ENCODE measurements around the gene CRYAB.

Gene CRYAB, protein sequence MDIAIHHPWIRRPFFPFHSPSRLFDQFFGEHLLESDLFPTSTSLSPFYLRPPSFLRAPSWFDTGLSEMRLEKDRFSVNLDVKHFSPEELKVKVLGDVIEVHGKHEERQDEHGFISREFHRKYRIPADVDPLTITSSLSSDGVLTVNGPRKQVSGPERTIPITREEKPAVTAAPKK

DNA sequence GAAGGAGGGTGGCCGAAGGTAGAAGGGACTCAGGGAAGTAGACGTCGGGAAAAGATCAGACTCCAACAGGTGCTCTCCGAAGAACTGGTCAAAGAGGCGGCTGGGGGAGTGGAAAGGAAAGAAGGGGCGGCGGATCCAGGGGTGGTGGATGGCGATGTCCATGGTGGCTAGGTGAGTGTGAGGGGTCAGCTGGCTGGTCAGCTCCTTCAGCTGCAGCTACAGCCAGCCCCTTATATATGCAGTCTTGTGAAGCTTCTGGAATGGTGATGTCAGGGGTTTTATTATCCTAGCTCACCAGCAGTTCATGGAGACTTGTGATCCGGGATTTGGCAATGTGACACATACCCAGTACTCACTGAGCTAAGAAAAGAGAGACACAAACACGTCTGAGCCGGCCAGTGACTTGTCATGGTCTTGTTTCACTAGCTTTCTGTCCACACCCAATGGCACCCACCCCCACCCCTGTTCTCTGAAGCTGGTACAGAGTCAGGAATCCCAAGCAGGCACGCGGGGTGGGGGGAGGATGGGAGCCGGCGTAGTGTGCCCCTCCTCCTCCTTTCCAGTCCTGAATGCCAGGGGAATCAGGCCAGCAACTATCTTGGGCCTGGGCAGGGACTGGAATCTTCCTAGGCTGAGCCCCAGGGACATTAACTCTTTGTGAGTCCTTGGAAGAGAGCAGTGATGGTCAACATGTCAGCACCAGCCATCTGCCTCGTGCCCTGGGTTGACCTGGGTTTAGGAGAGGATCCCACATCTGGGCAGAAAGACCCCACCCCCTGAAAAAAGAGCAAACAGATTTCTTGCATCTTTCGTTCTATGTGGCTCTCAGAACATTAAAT, at the start of gene CRYAB:
Gene CRYAB, minus strand, starts transcription at position 208 of the 839 bp plus-strand sequence. Its CDS starts 46 bp downstream, at position 162.
- DNase-seq: no peak

DNA sequence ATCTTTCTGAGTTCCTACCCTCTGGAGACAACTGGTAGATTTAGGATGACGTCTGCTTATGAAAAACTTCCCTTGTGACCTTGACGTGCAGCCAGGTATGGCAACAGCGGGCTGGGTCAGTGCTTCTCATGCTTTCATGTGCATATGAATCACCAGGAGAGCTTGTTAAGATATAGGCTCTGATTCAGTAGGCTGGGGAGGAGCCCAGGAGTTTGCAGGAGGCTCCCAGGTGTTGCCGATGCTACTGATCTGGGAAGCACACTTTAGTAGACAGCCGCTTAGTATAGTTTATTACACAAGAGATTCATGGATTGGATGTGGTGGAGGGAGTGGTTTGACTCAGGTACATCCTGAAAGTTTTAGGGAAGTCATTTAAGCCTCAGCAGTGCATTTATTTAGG, 49.3 kb upstream of the CRYAB start:
- DNase-seq: no peak

DNA sequence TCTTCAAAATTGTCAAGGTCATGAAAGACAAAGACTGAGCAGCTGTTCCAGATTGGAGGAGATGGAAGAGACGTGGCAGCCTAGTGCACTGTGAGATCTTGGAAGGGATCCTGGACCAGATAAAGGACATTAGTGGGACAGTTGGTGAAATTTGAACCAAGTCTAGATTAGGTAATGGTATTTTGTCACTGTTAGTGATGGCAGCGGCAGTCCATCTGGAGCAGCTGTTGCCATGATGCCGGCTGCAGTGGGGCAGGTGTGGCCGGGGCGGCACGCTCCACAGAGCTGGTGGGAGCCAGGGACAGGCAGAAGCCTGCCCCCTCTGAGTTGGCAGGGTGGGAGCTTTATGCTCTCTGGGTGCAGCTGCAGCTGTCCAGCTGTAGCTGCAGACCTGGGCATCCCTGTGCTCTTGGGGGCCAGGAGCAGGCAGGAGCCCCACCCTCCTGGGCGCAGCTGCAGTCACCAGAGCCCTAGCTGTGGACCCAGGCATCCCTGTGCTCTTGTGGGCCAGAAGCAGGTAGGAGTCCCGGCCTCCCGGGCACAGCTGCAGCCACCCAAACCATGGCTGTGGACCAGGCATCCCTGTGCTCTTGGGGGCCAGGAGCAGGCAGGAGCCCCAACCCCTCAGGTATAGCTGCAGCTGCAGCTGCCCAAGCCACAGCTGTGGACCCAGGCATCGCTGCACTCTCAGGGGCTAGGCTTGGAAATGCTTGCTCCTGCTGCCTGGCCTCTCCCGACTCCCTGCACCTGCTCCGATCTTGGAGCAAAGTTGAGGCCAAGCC, 46.3 kb upstream of the CRYAB start:
- no peak for DNase-seq

DNA sequence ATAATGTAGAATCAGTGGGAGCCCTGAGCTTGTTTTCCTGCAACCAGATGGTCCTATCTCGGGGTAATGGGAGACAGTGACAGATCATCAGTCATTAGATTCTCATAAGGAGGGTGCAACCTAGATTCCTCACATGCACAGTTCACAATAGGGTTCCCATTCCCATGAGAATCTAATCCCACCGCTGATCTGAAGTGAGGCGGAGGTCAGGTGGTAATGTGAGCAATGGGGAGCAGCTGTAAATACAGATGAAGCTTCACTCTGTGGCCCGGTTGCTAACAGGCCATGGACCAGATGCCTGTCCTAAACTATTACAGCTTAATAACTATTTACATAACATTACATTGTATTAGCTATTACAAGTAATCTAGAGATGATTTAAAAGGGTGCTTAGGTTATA, 42.6 kb upstream of the CRYAB start:
- DNase-seq: no peak

DNA sequence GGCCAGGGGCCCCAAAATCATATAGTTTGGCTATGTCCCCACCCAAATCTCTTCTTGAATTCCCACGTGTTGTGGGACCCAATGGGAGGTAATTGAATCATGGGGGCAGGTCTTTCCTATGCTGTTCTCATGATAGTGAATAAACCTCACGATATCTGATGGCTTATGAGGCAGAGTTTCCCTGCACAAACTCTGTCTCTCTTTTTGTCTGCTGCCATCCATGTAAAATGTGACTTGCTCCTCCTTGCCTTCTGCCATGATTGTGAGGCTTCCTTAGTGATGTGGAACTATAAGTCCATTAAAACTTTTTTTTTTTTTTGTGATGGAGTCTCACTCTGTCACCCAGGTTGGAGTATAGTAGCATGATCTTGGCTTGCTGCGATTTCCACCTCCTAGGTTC, 40.0 kb upstream of the CRYAB start:
- no peak for DNase-seq

DNA sequence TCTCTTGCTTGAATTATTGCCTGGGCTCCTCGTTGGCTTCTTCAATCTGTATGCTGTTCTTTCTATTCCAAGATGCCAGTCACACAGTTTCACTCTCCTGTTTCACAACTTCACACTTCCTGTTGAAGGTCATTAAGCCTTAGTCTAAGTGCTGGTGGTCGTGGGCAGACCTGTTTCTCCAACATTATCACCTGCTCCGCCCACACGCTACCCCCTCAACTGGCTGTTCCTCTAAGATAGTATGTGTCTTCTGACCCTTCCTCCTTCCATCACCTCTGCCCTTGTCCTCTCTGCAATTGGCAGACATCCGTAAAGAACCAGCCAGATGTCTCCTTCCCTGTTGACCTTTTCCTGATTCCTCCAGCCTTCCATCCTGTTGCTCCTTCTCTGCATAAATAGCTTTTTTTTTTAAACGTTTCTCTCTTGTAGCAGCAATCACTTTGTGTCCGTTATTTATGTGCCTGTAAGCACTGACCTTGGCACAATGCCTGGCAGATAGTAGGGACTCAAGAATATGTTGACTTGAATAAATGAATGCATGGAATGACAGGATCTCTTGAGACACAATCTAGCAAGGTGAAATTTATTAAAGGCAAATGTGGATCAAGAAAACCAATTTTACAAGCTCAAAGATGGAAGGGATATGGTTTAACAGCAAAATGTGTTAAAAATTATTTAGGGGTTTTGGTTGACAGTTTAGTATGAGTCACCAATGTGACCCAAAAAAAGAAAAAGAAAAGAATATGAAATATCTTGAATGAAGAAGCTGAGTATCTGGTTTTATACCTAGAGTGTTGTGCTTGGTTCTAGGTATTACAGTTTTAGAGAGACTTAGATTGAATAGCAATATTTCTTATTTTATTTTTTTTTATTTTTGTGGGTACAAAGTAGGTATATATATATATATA, 38.2 kb upstream of the CRYAB start:
- DNase-seq: peak; percentile 44

DNA sequence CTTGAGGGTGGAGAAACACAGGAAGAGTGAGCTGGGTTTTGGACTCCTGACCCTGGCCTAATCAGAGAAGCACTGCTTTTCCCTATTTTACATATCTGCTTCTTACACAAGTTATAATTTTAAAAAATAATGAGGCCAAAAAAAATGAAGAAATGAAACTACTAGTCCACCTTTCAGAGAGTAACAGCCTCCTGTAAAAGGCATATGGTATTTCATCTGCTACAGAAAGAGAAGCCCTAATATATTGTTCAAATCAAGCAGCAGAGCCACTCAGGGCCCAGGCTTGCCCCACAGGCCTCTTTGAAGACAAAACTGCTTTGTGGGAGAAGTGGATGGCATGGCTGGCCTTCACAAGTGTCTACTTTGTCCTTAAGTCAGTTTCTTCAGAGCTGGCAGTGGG, 35.6 kb upstream of the CRYAB start:
- DNase-seq: no peak

DNA sequence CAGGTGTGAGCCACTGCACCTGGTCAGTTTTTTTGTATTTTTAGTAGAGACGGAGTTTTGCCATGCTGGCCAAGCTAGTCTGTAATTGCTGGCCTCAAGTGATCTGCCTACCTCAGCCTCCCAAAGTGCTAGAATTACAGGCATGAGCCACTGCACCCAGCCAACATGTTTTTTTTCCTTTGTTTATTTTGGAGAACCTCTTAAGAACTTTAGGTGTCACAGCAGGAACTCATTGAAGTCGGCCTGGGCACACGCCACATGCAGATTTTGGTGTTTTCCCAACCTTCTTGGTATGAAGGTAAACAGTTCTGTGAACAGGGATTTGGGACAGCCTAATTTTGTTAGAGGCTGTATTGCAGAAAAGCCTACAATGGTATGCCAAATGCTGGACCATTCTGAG, 34.9 kb upstream of the CRYAB start:
- no peak for DNase-seq

GRCh38 chr11:111945198-111945597, 33.6 kb upstream of the CRYAB start:
- no peak for DNase-seq

GRCh38 chr11:111944651-111945051, 33.1 kb upstream of the CRYAB start:
- DNase-seq: peak; percentile 56

- no peak for DNase-seq
These were observed 32.6 kb upstream of the CRYAB start for GRCh38 chr11:111944139-111944538.

- DNase-seq: peak; percentile 58
These were observed 31.3 kb upstream of the CRYAB start for GRCh38 chr11:111942829-111943228.

GRCh38 chr11:111941963-111942362, 30.4 kb upstream of the CRYAB start:
- DNase-seq: no peak

DNA sequence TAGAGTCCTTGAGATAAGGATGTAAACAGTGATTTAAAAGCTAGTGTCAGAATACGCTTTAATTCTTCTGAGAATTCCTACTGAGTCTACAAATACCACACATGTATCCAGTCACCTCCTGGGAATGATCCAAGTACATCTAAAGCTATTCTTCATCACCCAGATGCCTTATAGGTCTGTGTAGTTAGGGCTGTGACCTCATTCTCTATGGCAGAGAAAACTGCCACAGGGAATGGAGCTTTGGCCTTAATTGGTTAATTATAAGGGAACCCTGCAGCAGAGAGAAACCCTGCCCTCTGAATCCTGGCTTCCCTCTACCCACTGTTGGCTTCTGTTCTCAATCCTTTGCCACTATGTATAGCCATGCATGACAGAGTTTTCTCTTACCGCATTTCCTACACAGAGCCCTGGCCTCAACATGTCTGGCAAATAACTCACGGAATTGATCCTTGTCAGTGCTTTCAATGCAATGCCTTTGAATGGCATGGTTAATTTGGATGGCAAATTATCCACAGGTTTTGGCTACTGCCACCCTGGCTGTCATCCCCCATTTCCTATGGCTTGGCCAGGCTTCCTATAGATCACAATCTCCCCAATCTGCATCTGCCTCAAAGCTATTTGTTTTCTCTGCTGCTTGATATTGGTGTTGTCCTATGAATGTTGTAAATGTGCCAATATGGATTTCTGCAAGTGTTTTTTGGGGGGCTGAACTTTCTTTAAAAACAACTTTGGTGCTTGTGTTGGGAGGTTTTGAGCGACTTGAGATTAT, 28.4 kb upstream of the CRYAB start:
- DNase-seq: no peak

GRCh38 chr11:111938687-111939160, 27.2 kb upstream of the CRYAB start:
- peak; percentile 93 for DNase-seq

- peak; percentile 6 for DNase-seq
These were observed 26.3 kb upstream of the CRYAB start for GRCh38 chr11:111937844-111938243.

DNA sequence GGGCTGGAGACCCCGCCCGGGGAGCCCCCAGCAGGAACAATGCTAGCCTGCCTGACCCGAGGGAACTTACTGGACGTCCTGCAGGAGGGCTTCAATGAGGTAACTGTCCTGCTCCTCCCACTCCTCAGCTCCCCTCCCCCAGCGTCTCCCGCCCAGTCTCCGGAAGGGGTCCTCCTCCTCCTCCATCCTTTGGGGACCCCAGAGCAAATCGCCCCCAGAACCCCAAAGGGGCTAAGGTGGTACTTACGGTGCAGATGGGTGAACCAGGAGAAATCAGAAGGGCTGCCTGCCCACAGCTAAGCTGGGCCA, 25.8 kb upstream of the CRYAB start:
- DNase-seq: no peak

DNA sequence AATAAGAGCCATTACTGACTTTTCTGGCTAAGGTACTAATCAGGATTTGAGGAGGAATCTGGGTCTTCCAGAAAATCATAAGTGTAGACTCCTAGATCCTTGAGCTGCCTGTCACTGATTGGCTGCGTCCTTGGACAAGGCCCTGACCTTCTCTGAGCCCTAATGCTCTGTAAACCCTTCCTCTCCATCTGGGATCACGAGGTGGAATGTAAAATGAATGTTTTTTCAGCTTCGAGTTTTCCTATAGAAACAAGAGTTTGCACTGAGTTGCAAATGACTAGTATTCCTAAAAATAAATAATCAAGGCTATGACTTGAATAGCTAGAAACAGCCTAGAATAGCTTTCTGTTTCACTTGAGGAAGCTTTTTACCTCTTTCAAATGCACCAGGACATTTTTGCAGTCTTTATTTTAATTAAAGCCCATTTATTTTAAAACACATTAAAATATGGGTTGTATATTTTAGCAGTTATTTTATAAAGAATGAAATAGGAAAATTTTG, 24.5 kb upstream of the CRYAB start:
- peak; percentile 56 for DNase-seq

DNA sequence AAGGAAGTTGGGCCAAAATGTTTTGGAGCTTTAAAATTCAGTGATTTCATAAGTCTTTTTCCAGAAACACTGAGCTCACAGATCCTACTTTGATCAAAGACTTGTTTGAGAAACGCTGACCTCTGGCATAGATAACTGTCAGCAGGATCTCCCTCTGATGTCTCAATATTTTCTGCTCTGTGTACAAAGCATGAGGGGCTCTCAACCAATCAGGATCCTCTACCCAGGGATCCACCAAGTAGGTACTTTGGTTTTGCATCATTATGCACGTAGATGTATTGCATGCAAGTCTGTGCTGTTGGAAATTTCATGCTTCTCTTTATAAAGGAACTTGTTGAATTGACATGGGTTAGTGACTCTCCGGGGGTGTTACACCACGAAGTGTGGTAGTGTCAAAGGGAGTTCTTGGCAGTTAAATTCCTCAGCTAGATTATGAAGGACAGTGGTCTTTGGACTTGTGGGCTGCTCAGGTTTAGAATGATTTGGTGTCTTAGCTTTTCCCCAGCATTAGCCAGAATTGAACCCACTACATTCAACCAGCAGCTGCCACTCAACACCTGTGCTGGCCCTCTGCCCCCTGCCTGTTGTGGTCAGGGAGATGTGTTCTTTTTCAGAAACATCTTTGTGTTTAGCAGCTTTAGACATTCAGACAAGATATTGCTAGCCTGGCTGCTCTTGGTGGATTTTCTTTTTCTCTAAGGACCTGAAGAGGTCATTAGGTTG, 23.9 kb upstream of the CRYAB start:
- peak; percentile 99 for DNase-seq

GRCh38 chr11:111934306-111934705, 22.7 kb upstream of the CRYAB start:
- no peak for DNase-seq

GRCh38 chr11:111933872-111934271, 22.3 kb upstream of the CRYAB start:
- peak; percentile 92 for DNase-seq

Measured in inflammatory macrophage treated with lipopolysaccharide for 4 hours (primary cell).